Liver (tissue), 9 donors: ENCODE data around the gene SMC4. TPM values are rescaled to one million over a fixed set of nuclear protein-coding genes. Genes with fewer than 3 reads are reported as not detected.
A peak's percentile ranks its signal among the peaks of the same experiment; 100 is the strongest.

Experiments
- DNase-seq: peaks from one replicate; pipeline ENCODE4 v3.0.0-alpha.2; 2017; ENCODE audit warnings: low spot score
- H3K27ac ChIP-seq, 2 donors: one replicate each; pipeline ENCODE4 v1.7.0; 2013; ENCODE audit warnings: inconsistent platforms in 2 of 2, low read length in 2 of 2, control low read depth in 1 of 2, low read depth in 1 of 2, mild to moderate bottlenecking in 1 of 2
- H3K27me3 ChIP-seq, 4 donors: one replicate each; pipeline versions ENCODE4 v1.6.1 to v1.7.0; 2013; ENCODE audit warnings: low read length in 3 of 4, inconsistent platforms in 1 of 4, mild to moderate bottlenecking in 1 of 4, moderate library complexity in 1 of 4; ENCODE audit not compliant: control insufficient read depth in 4 of 4, insufficient read depth in 4 of 4
- H3K36me3 ChIP-seq, 4 donors: one replicate each; pipeline versions ENCODE4 v1.6.1 to v1.7.0; 2013; ENCODE audit warnings: low read length in 3 of 4, mild to moderate bottlenecking in 3 of 4, low read depth in 1 of 4, moderate library complexity in 1 of 4; ENCODE audit not compliant: control insufficient read depth in 4 of 4, insufficient read depth in 3 of 4
- H3K4me1 ChIP-seq, 4 donors: one replicate each; pipeline versions ENCODE4 v1.6.1 to v1.7.0; 2013; ENCODE audit warnings: low read length in 3 of 4, mild to moderate bottlenecking in 3 of 4, moderate library complexity in 1 of 4; ENCODE audit not compliant: control insufficient read depth in 4 of 4, insufficient read depth in 4 of 4
- H3K4me3 ChIP-seq, 3 donors: one replicate each; pipeline versions ENCODE4 v1.6.1 to v1.7.0; 2013; ENCODE audit warnings: low read length in 3 of 3, control low read depth in 1 of 3, low read depth in 1 of 3, mild to moderate bottlenecking in 1 of 3
- H3K9ac ChIP-seq, 2 donors: one replicate each; pipeline ENCODE4 v1.7.0; 2013; ENCODE audit warnings: low read length in 2 of 2, mild to moderate bottlenecking in 2 of 2, moderate library complexity in 2 of 2, control low read depth in 1 of 2, low read depth in 1 of 2
- H3K9me3 ChIP-seq, 4 donors: one replicate each; pipeline versions ENCODE4 v1.6.1 to v1.7.0; 2013; ENCODE audit warnings: low read length in 3 of 4; ENCODE audit not compliant: control insufficient read depth in 4 of 4
- CTCF ChIP-seq: fragments of 150-350 bp; IDR thresholded peaks from 2 replicates; pipeline ENCODE4 v1.5.1; 2017; ENCODE audit warnings: improper control_type of control experiment, low read depth, low read length; ENCODE audit not compliant: missing input control
- HNF4A ChIP-seq, 2 donors: conservative IDR thresholded peaks; 2 replicates each; pipeline ENCODE4 v1.6.1; 2016; ENCODE audit warnings: antibody characterized with exemption in 2 of 2, mild to moderate bottlenecking in 2 of 2
- HNF4G ChIP-seq: IDR thresholded peaks from 2 replicates; pipeline ENCODE4 v1.6.1; 2016; ENCODE audit warnings: antibody characterized with exemption
- JUND ChIP-seq, 2 donors: IDR thresholded peaks; 2 replicates each; pipeline ENCODE4 v1.6.1; 2016; ENCODE audit warnings: antibody characterized with exemption in 2 of 2
- YY1 ChIP-seq: IDR thresholded peaks from 2 replicates; pipeline ENCODE4 v1.6.1; 2016; ENCODE audit warnings: antibody characterized with exemption, mild to moderate bottlenecking
- WGBS: extraction: QIAGEN DNeasy Blood & Tissue Kit; methylation state at CpG from one replicate; pipeline ENCODE4 v1.1.7; 2013; 5-methylcytosine and 5-hydroxymethylcytosine counted together
- polyA plus RNA-seq, 2 donors: library from polyadenylated mRNA; stranded (reverse) in 1 of 2; unstranded in 1 of 2; fragments of 200-250 nt in 1 of 2; fragments of >200 nt in 1 of 2; fragmentation: Nextera tagmentation in 1 of 2; extraction: Ambion mirVana in 1 of 2; gene quantifications; one replicate each; pipeline versions ENCODE4 v1.2.1 to v1.2.3, GENCODE V29; 2013 to 2015
- total RNA-seq, 2 donors: library from RNA; depleted of rRNA; stranded (reverse); fragments of >200 nt; gene quantifications; one replicate each; pipeline ENCODE4 v1.2.3, GENCODE V29; 2014
- TF ChIP-seq, protein P1 (sequence below): IDR thresholded peaks from 2 replicates; pipeline ENCODE4 v1.6.1; 2016; ENCODE audit warnings: antibody characterized with exemption, mild to moderate bottlenecking
- TF ChIP-seq, protein P2 (sequence below): IDR thresholded peaks from 2 replicates; pipeline ENCODE4 v1.6.1; 2016; ENCODE audit warnings: antibody characterized with exemption
- donor health status: healthy.
- donor health status: healthy.
- donor health status: healthy.
- donor health status: healthy.
- donor health status: healthy.

The SMC4 gene
- total and polyA plus RNA-seq, 4 donors: 6.7 to 161 (median 17.1) TPM

- H3K9me3 ChIP-seq: no peaks in the 10 kb centered on the region
- H3K4me3 ChIP-seq: no peak overlapping the region
- peaks cover 0 to 2% (median 0%) of the 10 kb centered on the region in 4 donors for H3K4me1 ChIP-seq
- H3K27ac ChIP-seq: no peak overlapping the region
- no peaks in the 10 kb centered on the region for H3K27me3 ChIP-seq
- peaks cover 0 to 2% (median 0%) of the 10 kb centered on the region in 4 donors for H3K36me3 ChIP-seq
- 96% methylated on average over 4 of the region's 4 CpGs for WGBS
- H3K9ac ChIP-seq: no peak overlapping the region
- no peak for DNase-seq
- TF ChIP-seq CTCF: no peak
- TF ChIP-seq, protein P1, sequence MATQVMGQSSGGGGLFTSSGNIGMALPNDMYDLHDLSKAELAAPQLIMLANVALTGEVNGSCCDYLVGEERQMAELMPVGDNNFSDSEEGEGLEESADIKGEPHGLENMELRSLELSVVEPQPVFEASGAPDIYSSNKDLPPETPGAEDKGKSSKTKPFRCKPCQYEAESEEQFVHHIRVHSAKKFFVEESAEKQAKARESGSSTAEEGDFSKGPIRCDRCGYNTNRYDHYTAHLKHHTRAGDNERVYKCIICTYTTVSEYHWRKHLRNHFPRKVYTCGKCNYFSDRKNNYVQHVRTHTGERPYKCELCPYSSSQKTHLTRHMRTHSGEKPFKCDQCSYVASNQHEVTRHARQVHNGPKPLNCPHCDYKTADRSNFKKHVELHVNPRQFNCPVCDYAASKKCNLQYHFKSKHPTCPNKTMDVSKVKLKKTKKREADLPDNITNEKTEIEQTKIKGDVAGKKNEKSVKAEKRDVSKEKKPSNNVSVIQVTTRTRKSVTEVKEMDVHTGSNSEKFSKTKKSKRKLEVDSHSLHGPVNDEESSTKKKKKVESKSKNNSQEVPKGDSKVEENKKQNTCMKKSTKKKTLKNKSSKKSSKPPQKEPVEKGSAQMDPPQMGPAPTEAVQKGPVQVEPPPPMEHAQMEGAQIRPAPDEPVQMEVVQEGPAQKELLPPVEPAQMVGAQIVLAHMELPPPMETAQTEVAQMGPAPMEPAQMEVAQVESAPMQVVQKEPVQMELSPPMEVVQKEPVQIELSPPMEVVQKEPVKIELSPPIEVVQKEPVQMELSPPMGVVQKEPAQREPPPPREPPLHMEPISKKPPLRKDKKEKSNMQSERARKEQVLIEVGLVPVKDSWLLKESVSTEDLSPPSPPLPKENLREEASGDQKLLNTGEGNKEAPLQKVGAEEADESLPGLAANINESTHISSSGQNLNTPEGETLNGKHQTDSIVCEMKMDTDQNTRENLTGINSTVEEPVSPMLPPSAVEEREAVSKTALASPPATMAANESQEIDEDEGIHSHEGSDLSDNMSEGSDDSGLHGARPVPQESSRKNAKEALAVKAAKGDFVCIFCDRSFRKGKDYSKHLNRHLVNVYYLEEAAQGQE: no peak
- no peak for TF ChIP-seq YY1
These were observed 19.7 kb upstream of the SMC4 start for GRCh38 chr3:160379628-160380214.

DNA sequence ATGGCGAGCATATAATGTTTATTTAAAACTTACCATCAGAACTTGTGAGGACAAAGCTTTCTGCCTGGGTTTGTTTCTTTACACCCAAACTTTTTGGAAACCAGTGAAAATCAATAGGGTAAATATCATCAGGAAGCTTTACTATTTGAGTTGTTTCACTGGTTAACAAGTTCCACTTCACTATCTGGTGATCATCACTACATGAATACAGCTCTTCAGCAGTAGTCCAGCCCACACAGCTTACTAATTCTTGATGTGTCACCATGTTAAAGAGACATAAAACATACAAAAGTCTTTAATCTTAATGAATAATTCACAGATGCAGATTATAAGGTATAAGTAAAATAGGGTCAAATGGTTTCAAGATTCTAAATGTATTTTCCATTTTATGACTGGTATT, 18.0 kb upstream of the SMC4 start:
- H3K36me3 ChIP-seq: peaks cover 0 to 2% (median 0%) of the 10 kb centered on the region in 4 donors
- H3K9ac ChIP-seq: no peak overlapping the region
- H3K4me3 ChIP-seq: no peak overlapping the region
- no peak for DNase-seq
- TF ChIP-seq CTCF (no peak), HNF4G (no peak), JUND (IDR thresholded peaks at IDR 0.05) (no peak), HNF4A (conservative IDR thresholded peaks at IDR 0.05) (peak in 1 of 2 donors; percentile 15)
- TF ChIP-seq, protein P2, sequence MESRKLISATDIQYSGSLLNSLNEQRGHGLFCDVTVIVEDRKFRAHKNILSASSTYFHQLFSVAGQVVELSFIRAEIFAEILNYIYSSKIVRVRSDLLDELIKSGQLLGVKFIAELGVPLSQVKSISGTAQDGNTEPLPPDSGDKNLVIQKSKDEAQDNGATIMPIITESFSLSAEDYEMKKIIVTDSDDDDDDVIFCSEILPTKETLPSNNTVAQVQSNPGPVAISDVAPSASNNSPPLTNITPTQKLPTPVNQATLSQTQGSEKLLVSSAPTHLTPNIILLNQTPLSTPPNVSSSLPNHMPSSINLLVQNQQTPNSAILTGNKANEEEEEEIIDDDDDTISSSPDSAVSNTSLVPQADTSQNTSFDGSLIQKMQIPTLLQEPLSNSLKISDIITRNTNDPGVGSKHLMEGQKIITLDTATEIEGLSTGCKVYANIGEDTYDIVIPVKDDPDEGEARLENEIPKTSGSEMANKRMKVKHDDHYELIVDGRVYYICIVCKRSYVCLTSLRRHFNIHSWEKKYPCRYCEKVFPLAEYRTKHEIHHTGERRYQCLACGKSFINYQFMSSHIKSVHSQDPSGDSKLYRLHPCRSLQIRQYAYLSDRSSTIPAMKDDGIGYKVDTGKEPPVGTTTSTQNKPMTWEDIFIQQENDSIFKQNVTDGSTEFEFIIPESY: no peak
- no peaks in the 10 kb centered on the region for H3K27me3 ChIP-seq
- no peaks in the 10 kb centered on the region for H3K9me3 ChIP-seq
- 37% methylated on average over 1 of the region's 1 CpG for WGBS
- no peak overlapping the region for H3K27ac ChIP-seq
- peaks cover 0 to 2% (median 0%) of the 10 kb centered on the region in 4 donors for H3K4me1 ChIP-seq
